Stimulated activated CD8-positive, alpha-beta memory T cell treated with anti-CD3 and anti-CD28 coated beads, Interleukin-4, amount 100 ng/mL, for 48 hours (primary cell): Measurements from ENCODE around the gene SH3PXD2A.
"Not testable (repeated sequence)": the region's sequence is repeated elsewhere in the genome, so short reads cannot be mapped to it uniquely, and the experiment has no call there.

Experiments
- DNase-seq: peaks from one replicate; pipeline ENCODE4 v3.0.0-alpha.2; 2020

Gene SH3PXD2A

DNA sequence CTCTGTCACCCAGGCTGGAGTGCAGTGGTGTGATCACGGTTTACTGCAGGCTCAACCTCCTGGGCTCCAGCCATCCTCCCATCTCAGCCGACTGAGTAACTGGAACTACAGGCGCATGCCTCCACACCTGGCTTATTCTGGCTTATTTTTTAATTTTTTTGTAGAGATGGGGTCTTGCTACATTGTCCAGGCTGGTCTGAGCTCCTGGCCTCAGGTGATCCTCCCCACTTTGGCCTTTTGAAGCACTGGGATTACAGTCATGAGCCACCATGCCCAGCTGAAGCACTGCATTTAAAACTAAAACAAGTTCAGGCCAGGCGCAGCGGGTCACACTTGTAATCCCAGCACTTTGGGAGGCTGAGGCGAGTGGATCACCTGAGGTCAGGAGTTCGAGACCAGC, 8.0 kb downstream of the SH3PXD2A start:
- DNase-seq = no peak

DNA sequence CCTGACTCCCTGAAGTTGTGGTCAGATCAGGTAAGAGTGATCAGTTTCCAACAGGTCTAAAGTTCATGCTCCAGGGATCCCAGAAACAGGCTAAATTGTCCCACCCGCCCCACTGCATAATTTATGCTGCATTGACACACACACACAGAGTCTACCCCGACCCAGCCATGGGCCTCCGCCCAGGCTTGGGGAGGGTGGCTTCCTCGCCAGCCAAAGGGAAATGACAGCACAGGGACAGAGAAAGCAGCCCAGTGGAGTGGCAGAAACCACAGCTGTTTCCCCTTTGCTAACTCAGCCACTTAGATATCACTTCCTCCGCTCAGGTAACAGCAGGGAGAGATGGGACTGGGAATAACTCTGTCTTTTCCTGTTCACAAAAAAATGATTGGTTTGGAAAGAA, 9.4 kb downstream of the SH3PXD2A start:
- DNase-seq = peak; percentile 43

DNA sequence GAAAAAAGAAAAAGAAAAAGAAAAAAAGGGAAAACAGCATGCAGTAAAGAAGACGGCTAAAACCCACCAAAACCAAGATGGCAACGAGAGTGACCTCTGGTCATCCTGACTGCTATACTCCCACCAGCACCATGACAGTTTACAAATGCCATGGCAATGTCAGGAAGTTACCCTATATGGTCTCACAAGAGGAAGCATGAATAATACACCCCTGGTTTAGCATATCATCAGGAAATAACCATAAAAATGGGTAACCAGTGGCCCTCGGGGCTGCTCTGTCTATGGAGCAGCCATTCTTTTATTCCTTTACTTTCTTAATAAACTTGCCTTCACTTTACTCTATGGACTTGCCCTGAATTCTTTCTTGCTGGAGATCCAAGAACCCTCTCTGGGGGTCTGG, 10.0 kb downstream of the SH3PXD2A start:
- DNase-seq = not testable (repeated sequence)

DNA sequence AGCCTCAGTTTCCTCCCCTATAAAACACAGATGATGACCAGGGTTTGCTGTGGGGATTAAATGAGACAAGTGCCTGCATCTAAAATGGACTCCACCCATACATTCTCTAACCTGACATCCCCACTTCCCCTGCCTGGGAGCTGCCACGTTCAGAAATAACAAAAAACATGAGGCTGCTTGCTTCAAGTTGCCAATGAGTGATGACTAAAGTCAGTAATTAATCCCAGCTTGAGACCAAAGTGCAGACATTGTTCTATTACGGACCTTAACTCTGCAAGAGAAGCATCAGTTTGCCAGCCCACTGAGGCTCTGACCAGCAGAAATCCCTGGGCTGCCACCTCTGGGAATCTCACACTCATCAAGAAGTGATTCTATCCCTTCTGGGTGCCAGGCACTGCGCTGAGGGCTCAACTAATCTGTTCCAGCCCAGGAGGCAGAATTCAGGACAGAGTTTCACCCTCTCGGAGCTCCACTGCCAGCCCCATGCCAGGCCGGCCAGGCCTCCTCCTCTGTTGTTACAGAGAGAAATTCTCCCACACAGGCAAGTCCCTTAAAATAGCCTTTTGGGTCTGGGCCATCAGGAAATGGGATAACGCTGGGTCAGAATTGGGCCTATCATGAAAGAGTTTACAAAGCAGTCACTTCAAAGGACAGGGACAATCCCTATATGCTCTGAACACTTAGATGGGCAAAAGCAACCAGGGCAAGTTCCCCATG, 11.4 kb downstream of the SH3PXD2A start:
- DNase-seq = no peak

DNA sequence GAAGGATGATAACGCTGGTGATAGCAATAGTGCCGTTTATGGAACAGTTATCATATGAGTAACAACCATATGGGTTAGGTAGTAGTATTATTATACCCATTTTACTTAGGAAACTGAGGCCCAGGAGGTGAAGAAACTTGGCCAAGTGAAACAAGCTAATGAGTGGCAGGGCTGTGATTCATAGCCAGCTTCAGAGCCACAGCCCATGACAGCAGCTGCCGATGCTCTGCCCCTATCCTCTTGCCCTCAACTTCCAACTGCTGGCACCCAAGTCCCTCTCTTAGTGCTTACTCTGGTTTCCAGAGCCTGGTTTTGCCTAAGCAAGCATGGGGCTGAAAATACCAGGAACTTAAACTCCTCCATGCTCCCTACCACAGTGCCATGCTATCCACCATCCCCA, 12.3 kb downstream of the SH3PXD2A start:
- no peak for DNase-seq

DNA sequence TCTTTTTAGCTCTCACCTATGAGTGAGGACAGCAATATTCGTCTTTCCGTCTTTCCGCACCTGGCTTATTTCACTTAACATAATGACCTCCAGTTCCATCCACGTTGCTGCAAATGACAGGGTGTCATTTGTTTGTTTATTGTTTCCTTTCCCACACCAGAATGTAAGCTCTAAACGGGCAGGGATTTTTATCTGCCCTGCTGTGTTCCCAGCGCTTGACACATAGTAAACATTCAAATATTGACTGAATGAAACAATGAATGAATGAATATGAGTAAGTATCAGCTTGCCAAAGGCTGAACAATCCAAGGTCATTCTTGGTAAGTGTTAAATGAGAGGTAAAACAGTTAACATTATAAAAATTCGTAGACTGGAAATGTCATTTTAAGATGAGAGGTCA, 12.8 kb downstream of the SH3PXD2A start:
- DNase-seq = no peak

DNA sequence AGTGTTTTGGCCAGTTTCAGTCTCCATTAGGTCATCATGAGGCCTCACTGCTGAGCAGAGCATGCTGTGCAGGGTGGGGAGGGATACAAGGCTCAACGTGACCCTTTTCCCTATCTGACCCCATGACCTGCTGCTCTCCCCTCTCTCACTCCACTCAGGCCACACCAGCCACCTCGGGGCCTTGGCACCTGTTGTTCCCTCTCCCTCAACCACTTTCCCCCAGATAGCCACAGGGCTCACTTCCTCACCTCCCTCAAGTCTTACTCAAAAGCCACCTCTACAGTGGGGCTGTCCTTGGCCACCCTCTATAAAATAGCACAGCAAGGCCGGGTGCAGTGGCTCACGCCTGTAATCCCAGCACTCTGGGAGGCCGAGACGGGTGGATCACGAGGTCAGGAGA, 13.9 kb downstream of the SH3PXD2A start:
- no peak for DNase-seq

DNA sequence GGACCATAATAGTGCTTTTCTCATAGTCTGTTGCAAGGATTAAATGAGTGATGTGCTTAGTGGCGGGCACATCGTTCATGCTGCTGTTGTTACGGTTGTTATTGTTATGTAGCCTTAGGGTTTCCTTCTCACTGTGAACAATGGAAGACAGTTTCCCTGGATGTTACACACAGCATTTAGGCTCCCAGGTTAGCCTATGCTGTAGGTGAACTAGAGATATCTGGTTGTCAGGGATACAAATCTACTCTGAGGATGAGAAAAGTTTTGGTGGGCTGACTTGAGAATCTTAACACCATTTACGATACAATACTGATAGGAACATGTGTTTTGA, 14.7 kb downstream of the SH3PXD2A start:
- no peak for DNase-seq

DNA sequence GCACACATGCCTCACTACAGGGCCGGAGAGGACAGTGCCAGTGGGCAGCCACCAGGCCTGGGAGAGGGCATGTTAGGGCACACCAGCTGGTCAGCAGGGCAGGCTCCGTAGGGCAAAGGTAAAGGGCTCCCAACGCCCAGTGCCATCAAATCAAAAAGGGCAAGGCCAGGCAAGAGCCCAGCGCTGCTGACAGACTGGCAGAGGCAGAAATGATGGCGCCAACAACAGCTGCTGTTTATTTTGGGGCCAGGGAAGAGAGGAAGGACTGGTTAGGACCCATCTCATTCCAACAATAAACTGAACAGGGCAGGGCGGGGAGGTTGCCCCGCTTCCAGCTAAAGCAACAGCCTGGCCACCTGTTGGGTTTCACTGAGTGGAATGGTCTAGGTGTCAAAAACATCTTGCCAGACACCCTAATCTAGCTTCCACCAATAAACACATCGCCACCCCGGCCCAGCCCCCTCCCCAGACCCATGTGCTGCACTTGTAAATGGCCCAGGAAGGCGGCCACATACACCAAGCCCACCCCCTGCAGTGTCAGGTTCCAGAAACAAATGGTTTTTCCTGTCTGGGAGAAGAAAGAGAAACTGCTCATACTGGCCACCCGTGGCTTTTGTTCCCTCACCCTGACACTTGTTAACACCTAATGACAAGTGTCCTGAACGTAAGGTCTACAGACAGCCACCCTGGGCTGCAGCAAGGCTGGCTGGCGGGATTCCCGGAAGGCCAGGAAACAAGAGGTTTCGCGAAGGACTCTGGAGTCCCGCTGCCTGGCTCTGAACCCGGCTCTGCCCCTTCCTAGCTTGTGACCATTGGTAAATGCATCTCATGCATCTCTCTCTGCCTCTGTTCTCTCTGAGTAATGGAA, 15.3 kb downstream of the SH3PXD2A start:
- no peak for DNase-seq

DNA sequence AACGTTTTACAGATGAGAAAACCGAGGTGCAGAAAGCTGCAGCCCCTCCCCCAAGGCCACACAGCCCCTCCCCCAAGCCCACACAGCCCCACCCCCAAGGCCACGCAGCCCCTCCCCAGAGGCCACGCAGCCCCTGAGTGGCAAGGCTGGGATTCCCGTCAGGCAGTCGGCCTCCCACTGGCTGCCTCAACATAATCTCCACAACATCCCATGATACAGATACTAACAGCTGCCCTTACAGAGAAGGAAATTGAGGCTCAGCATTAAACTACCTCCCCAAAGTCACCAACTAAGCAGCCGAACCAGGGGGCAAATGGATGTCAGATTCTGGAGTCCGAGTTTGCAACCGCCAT, 15.9 kb downstream of the SH3PXD2A start:
- DNase-seq = no peak

DNA sequence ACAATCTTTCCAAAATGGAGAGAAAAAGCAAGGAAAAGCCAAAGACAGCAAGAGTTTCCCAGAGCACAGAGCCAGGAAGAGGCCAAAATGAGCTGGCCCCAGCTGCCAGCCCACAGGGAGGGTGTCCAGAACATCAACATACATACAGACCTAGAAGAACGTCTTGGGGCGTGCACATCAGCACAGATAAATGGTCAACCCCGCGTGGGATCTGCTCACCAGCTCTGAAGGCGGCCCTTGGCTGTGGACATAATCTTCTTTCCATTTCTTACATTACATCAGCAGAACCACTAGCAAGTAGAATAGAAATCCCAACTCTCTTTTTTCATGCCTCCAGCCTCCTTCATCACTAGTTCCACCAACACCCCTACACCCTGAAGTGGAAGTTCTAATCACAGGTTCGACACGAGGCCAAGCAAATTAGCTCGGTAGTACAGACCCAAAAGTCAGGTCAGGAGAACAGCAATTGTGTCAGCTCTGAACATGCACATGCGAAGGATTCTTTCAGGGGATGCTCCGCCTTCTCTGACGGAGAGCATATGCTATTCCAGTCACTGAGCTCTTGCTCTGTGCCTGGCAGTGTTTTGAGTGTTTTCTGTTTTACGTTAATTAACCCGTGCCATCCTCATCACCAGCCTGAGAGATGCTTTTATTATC, 16.4 kb downstream of the SH3PXD2A start:
- DNase-seq = no peak

DNA sequence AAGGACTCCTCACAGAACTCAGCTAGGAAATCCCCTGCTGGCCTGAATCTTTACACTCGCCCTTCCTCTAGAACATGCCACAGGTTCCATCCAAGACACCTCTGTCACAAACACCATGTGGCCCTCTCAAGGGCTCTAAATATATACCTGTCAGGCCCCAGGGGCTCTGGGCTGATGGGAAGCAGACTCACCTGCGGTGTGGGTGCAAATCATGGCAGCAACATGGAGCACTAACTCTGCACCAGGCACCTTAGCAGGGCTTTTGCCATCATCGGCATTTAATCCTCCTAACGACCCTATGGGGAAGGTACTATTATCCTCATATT, 17.3 kb downstream of the SH3PXD2A start:
- DNase-seq = no peak

DNA sequence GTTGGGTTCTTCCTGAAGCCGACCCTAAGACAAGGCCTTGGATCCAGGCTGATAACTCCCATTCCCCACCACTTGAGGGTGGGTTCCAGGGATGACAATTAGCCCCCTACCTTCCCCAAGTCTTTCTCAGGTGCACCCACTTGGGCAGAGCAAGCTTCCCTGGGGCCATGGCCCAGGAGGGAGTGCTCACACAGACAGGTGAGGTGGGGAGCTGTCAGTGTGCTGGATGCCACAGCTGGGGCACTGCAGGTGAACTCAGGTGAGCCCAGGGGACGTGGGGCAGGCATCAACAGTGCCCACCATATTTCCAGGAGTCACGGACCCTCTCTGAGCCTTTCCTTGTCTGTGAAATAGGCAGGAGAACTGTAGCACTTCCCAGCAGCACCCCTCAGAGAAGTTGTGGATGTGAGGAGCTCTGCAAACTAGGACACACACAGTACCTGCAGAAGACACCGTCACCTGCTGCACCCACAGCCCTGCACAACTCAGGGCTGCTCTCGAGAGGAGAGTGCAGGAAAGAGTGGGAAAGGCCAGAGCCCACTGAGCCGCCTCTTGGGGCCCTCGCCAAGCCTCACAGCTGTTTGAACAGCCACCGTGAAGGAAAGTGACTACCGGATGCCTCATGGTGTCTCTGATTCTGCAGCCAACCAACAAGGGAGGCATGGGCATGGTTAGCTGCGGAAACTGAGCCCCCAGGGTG, 17.9 kb downstream of the SH3PXD2A start:
- no peak for DNase-seq

DNA sequence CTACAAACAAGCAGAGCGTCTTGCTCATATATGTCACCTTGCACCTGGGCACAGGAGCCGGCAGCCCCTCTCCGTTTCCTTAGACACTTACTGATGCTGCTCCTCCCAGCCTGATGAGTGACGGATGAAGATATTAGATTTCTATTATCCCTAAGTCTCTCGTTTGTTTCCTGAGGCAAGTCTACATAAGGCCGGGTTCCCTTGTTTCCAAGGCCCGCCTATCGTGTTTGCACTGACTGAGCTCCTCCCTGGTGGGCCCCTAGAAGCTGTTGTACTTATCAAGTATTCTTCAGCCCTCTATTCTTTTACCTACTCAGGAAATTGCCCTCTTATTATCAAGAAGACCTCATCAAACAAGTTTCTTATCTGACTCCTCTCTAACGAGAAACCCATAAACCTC, 18.5 kb downstream of the SH3PXD2A start:
- no peak for DNase-seq

DNA sequence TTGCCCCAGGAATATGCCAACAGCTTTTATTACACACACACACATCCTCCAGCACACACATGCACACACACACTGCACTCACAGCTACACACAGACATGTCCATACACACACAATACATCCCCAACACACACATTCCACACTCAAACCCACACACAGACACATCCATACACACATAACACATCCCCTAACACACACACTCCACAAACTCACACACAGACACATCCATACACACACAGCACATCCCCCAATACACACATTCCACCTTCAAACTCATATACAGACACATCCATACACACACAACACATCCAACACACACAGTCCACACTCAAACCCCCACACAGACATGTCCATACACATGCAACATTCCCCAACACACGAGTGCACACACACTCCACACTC, 19.1 kb downstream of the SH3PXD2A start:
- DNase-seq = no peak

DNA sequence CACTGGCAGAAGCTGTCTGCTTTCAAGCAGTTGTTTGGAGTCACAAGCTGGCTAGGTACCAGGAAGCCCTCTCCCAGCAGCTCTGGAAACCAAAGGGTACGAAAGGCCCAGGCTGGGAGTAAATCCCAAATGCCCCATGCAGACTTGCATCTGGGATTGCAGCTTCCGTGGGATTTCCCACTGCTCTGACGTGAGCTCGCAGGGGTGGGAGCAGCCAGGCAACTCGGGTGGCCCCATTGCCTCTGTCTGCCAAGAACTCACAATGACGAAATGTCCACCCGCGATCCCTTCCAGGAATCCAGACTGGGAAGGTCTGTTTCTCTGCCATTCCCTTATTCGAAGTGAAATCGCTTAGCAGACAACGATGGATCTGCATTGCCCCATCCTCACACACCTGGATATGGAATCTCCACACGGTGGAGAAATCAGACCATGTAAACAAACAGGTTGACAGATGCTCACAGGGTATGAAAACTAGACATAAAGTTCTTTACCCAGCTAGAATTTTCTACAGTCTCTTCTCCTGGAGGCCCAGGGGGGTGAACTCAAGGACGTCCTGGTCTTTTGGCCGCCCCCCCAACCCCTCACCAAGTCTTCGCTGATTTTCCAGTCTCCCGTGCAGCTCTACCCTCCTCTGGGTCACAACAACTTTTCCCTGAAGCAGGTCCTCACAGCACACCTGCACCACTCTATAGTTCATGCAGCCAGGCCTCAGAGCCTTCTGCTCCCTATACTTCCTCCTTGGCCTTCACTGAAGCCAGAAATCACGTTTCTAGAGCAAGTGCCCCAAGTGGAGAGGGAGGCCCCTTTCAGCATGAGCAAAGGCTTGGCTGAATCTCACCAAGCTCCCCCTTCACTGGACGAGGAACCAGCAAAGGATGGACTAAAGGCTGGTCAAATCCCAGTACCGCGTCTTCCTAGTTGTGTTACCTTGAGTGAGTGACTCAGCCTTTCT, 20.0 kb downstream of the SH3PXD2A start:
- DNase-seq = no peak

DNA sequence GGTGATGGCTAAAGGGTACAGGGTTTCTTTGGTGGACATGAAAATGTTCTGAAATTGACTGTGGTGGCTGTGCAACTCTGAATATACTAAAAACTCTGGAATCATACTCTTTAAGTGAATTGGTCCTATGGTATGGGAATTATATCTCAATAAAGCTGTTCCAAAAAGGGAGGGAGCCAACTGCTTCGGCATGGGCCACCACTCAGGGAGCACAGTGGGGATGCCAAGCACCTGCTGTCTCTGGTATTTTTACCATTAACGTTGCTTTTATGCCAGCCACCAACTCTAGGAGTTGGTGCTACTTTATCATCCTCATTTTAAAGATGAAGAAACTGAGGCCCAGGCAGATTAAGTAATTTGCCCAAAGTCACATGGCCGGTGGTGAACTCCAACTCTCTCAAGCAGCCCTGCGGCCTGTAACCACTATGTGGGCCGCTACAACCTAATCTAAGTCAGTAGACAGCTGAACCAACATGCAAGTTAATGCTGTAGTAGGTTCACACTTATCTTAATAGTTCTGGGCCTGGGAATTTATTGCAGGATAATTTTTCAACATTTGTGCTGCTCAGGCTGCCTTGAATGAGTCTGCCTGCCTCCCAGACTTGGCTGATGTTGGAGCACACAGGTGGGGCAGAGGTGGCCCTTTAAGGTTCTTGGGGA, 20.8 kb downstream of the SH3PXD2A start:
- DNase-seq = no peak

DNA sequence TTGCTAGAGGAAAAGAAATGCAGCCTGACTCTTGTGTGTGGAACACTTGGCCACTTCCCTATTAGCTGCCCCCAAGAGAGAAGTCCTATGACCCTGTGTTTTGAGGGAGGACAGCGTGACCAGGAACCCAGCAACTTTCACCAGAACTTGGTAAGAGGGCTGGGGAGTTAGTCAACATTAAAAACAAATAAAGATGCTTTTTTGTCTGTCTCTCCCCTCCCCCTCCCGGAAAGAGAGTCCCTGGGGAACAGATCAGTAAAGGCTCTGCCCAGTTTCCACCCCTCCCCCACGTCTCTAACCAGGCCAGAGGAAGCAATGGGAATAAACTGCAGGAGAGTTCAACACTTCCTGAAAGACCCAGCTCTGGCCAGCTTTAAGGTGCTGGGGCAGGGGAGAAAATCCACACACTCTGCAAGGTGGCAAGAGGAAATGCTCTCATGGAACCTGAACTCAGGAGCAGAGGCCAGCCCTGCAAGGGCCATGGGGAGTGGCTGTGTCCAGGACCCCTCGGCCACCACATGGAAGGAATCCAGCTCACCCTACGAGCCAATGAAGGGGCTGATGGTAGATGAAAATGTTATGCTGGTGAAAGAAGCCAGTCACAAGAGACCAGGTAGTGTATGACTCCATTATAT, 21.5 kb downstream of the SH3PXD2A start:
- DNase-seq = no peak

DNA sequence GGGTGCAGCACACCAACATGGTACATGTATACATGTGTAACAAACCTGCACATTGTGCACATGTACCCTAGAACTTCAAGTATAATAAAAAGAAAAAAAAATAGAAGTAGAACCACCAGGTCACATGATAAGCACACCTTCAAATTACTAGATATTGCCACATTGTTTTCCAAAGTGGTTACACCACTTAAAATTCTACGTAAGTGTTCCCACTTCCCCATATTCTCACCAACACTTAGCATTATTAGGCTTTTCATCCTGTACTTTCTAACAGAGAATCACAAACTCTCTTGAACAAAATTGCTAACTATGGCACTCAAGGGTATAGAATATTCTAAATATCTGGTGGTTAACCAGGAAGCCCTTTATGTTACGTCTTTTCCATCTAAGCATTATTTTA, 22.6 kb downstream of the SH3PXD2A start:
- no peak for DNase-seq

DNA sequence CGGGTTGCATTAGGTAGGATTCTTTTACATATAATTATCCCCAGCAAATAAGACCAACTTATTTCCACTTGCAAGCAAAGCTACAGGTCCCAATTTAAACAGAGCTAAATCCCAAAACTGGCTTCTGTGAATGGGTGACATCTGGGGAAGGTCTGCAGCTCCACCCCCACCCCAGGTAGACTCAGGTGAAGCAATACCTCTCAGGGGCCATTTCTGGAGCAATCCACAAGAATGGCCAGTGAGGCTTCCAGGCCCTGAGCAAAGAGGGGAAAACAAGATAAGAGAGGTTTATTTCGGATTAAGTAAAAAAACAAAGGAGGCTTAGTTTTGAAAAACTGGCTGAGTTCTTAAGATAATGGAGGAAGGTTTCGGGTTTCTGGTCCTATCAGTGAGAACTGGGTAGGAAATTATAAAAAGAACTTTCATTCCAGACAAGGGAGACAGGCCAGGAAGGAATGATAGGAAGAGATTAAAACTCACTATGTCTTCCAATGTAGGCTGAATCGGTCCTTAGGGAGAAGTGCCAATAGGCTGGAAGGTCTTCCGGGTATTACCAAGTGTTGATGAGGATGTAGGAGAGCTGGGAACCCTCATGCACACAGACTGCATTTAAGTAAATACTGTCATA, 25.4 kb downstream of the SH3PXD2A start:
- DNase-seq = no peak

DNA sequence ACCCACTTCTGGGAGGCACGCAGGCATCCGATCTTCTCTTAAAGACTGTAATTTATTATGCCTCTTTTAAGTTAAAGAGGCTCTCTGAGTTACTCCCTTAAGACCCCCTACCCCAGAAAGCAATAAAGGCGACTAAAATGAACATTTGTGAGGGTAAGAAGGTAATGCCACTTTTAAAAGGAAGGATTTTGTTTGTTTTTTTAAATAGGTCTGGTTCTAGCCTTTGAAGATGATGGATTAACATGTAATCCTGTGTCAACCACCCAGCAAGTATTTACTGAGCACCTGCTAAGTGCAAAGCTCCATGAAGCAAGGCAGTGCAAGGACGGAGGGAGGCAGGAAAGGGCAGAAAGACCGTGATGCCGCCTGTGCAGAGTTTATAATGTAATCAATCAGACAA, 26.1 kb downstream of the SH3PXD2A start:
- no peak for DNase-seq
